ENCODE data around the gene TEX22.

Gene TEX22

DNA sequence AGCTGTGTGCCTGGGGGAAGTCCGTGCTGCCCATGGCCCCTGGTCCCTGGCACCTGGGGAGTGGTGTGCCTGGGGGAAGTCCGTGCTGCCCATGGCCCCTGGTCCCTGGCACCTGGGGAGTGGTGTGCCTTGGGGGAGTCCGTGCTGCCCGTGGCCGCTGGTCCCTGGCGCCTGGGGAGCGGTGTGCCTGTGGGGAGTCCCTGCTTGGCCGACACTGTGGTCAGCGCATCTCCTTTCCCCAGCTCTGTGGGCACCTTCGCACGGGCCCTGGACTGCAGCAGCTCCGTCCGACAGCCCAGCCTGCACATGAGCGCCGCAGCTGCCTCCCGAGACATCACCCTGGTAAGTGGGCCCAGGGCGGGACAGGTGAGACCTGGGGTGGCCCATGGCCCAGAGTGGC lies 61.8 kb downstream of the TEX22 start:
- Mint-ChIP-seq H3K4me1 (no peaks in the 10 kb centered on the region), H3K9me3 (no peaks in the 10 kb centered on the region), H3K27ac (no peak overlapping the region), H3K27me3 (no peaks in the 10 kb centered on the region), H3K36me3 (peaks cover 12% of the 10 kb centered on the region), H3K4me3 (no peak overlapping the region)
- DNase-seq (ENCODE audit: low spot score in 2 of 2) (no peak), ATAC-seq (ENCODE audit: low read depth) (no peak)

DNA sequence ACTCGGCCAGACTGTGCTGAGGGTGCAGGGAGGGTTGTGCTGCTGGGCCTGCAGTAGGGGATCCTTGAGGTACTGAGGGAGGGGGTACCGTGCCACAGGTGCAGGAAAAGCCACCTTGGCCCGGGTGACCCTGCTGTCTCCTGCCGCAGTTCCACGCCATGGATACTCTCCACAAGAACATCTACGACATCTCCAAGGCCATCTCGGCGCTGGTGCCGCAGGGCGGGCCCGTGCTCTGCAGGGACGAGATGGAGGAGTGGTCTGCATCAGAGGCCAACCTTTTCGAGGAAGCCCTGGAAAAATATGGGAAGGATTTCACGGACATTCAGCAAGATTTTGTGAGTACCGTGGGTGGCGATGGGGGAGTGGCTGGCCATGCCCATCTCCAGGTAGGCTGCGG lies 62.3 kb downstream of the TEX22 start:
- Mint-ChIP-seq H3K4me3 (no peak overlapping the region), H3K4me1 (no peaks in the 10 kb centered on the region), H3K27me3 (no peaks in the 10 kb centered on the region), H3K27ac (no peak overlapping the region), H3K9me3 (no peaks in the 10 kb centered on the region), H3K36me3 (peaks cover 9% of the 10 kb centered on the region)
- DNase-seq (ENCODE audit: low spot score in 2 of 2) (no peak), ATAC-seq (ENCODE audit: low read depth) (no peak)

DNA sequence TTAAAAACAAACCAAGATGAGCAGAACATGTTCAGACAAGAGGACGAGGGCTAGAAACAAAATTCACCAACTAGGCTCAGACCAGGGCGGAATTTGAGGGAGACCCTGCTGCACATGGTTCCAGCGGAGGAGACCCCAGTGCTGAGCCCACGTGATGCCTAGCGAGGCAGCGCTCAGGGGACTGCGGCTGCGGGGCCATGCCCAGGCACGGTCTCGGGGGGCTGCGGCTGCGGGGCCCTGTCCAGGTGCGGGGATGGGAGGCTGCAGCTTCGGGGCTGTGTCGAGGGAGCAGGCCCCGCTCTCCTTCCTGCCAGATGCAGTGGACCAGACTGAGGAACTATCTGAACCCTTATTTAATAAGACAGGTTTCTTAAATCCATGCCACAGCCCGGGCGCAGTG lies 63.6 kb downstream of the TEX22 start:
- DNase-seq (ENCODE audit: low spot score in 2 of 2) (no peak), ATAC-seq (ENCODE audit: low read depth) (no peak)
- Mint-ChIP-seq H3K27ac (no peak overlapping the region), H3K27me3 (no peaks in the 10 kb centered on the region), H3K4me1 (no peaks in the 10 kb centered on the region), H3K4me3 (no peak overlapping the region), H3K36me3 (peaks cover 8% of the 10 kb centered on the region), H3K9me3 (no peaks in the 10 kb centered on the region)

Data from memory B cell (primary cell).